Thyroid gland (tissue), 4 donors: ENCODE data around the gene MICU1. TPM values are rescaled to one million over a fixed set of nuclear protein-coding genes. Genes with fewer than 3 reads are reported as not detected.

Experiments
- DNase-seq, 2 donors: peaks; one replicate each; pipeline ENCODE4 v3.0.0-alpha.2; 2019
- H3K27ac ChIP-seq, 3 donors: fragments of 200-600 bp; sonication (generic); 1 replicate in 2 of 3; 2 replicates in 1 of 3; pipeline ENCODE4 v1.5.1; 2016 to 2019; ENCODE audit warnings: mild to moderate bottlenecking in 1 of 3, moderate library complexity in 1 of 3
- H3K27me3 ChIP-seq: fragments of 200-600 bp; sonication (generic); one replicate; pipeline ENCODE4 v1.5.1; 2019
- H3K36me3 ChIP-seq, 2 donors: fragments of 200-600 bp; sonication (generic); one replicate each; pipeline ENCODE4 v1.5.1; 2016 to 2019
- H3K4me1 ChIP-seq, 2 donors: fragments of 200-600 bp; sonication (generic); one replicate each; pipeline ENCODE4 v1.5.1; 2017 to 2019
- H3K4me3 ChIP-seq, 3 donors: fragments of 200-600 bp; sonication (generic); replicated peaks in 1 of 3; 1 replicate in 2 of 3; 2 replicates in 1 of 3; pipeline ENCODE4 v1.5.1; 2016; ENCODE audit warnings: mild to moderate bottlenecking in 1 of 3
- H3K9me3 ChIP-seq: fragments of 200-600 bp; sonication (generic); one replicate; pipeline ENCODE4 v1.5.1; 2017
- POLR2A ChIP-seq, 2 donors: fragments of 450-650 bp; IDR thresholded peaks; one replicate each; pipeline ENCODE4 v1.6.1; 2017; ENCODE audit warnings: antibody characterized with exemption in 2 of 2, mild to moderate bottlenecking in 2 of 2, moderate library complexity in 1 of 2
- WGBS, 2 donors: methylation state at CpG; one replicate each; pipeline ENCODE4 v1.1.5; 2017; 5-methylcytosine and 5-hydroxymethylcytosine counted together
- intact Hi-C: fragments of 100-400 bp; cut with DNase I; formaldehyde crosslinking; loops from one replicate; pipeline ENCODE4 v1.15.1; 2023
- total RNA-seq, 4 donors: library from RNA; depleted of rRNA; stranded (reverse); fragments of >200 nt; gene quantifications; one replicate each; pipeline ENCODE4 v1.2.3, GENCODE V29; 2016
- TF ChIP-seq, protein P1 (sequence below), 6 experiments: fragments of 200-600 bp in 3 of 6; fragments of 450-650 bp in 3 of 6; sonication (generic) in 3 of 6; IDR thresholded peaks; one replicate each; pipeline ENCODE4 v1.5.1; 2016 to 2019; ENCODE audit warnings: antibody characterized with exemption in 6 of 6, mild to moderate bottlenecking in 2 of 6, inconsistent platforms in 1 of 6, moderate library complexity in 1 of 6

The MICU1 gene
- total RNA-seq, 4 donors from 2014 or later: 26.5 to 33.9 (median 31.5) TPM

DNA sequence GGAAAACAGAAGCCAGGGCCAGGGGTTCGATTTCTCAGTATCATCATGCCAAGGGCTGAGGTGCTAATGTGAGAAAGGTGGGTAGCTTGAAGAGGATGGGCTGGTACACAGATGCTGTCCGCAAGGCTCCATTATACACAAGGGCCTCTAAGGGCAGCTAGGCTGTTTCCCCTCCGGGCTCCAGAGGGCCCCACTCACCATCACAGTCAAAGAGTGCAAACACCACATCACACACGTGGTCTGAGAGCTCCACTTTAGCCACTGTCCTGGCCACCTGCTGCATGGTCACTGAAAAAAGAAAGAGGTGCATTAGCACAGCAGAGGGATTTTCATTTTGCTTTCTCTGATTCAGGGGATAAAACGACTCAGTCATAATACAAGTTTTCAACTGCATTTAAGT, 250.3 kb downstream of the MICU1 start:
- H3K36me3 ChIP-seq: no peaks in the 10 kb centered on the region
- H3K27me3 ChIP-seq: no peaks in the 10 kb centered on the region
- 73 to 74% methylated on average over 5 of the region's 5 CpGs for WGBS, 2 donors
- no peak for DNase-seq
- H3K4me3 ChIP-seq: no peak overlapping the region
- H3K9me3 ChIP-seq: no peaks in the 10 kb centered on the region
- no peaks in the 10 kb centered on the region for H3K4me1 ChIP-seq
- no peak for TF ChIP-seq POLR2A (IDR thresholded peaks at IDR 0.05)
- TF ChIP-seq, protein P1, sequence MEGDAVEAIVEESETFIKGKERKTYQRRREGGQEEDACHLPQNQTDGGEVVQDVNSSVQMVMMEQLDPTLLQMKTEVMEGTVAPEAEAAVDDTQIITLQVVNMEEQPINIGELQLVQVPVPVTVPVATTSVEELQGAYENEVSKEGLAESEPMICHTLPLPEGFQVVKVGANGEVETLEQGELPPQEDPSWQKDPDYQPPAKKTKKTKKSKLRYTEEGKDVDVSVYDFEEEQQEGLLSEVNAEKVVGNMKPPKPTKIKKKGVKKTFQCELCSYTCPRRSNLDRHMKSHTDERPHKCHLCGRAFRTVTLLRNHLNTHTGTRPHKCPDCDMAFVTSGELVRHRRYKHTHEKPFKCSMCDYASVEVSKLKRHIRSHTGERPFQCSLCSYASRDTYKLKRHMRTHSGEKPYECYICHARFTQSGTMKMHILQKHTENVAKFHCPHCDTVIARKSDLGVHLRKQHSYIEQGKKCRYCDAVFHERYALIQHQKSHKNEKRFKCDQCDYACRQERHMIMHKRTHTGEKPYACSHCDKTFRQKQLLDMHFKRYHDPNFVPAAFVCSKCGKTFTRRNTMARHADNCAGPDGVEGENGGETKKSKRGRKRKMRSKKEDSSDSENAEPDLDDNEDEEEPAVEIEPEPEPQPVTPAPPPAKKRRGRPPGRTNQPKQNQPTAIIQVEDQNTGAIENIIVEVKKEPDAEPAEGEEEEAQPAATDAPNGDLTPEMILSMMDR (IDR thresholded peaks at IDR 0.05): no peak
- no peak overlapping the region for H3K27ac ChIP-seq
- intact Hi-C loops: loop anchor here (10.0 kb wide), 1 partner anchor 229 kb away; no protein-coding TSS in a partner anchor

DNA sequence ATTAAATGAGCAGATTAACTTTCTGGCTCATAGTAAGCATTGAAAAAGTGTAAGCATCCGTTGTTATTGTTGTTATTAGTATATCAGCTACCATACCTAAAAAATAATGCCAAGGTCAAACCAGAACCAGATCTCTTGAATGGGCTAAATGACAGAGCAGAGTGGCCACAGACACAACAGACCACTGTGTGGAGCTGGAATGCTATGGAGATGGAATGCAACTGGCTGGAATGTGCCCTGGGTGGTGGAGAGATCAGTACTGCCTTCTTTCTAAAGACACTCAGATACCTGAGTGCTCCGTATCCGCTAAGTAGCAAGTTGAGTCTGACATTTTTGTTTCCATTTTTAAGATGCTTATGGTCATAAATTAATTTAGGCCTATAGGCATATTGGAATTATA, 250.7 kb downstream of the MICU1 start:
- no peaks in the 10 kb centered on the region for H3K9me3 ChIP-seq
- WGBS, 2 donors: 94 to 95% methylated on average over 3 of the region's 3 CpGs
- no peak overlapping the region for H3K4me3 ChIP-seq
- no peaks in the 10 kb centered on the region for H3K36me3 ChIP-seq
- no peak for DNase-seq
- TF ChIP-seq, protein P1 (IDR thresholded peaks at IDR 0.05): no peak
- TF ChIP-seq POLR2A (IDR thresholded peaks at IDR 0.05): no peak
- H3K27me3 ChIP-seq: no peaks in the 10 kb centered on the region
- intact Hi-C loops: loop anchor here (10.0 kb wide), 1 partner anchor 230 kb away; no protein-coding TSS in a partner anchor
- H3K27ac ChIP-seq: no peak overlapping the region
- no peaks in the 10 kb centered on the region for H3K4me1 ChIP-seq

DNA sequence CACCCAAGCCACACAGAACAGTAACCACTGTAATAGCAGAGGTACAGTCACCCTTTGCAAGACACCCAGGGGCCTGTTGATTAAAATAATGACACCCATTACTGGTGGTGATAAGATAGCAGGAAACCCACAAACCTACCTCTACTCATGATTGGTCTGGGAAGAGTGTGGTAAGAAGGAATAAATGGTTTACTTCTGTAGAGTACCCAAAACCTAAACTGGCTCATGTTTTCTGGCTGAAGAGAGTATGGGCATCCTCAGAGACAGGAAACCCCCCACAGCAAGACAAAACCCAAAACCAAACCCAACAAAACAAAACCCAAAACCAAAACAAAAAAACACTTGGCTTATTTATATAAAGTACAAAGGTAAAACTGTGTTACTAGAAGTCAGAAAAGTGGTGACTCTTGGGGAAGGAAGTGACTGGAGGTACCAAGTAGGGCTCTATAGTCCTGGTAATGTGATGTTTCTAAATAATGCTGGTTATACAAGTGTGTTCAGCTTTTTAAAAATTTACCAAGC, 255.6 kb downstream of the MICU1 start:
- Histone ChIP-seq H3K4me1 (no peaks in the 10 kb centered on the region), H3K9me3 (no peaks in the 10 kb centered on the region), H3K4me3 (no peak overlapping the region), H3K27ac (no peak overlapping the region), H3K27me3 (no peaks in the 10 kb centered on the region), H3K36me3 (peaks cover 0 to 7% of the 10 kb centered on the region in 2 donors)
- intact Hi-C loops: loop anchor here (10.0 kb wide), 1 partner anchor 235 kb away; no protein-coding TSS in a partner anchor
- DNase-seq: no peak
- no peak for TF ChIP-seq POLR2A (IDR thresholded peaks at IDR 0.05)
- TF ChIP-seq, protein P1 (IDR thresholded peaks at IDR 0.05): no peak

DNA sequence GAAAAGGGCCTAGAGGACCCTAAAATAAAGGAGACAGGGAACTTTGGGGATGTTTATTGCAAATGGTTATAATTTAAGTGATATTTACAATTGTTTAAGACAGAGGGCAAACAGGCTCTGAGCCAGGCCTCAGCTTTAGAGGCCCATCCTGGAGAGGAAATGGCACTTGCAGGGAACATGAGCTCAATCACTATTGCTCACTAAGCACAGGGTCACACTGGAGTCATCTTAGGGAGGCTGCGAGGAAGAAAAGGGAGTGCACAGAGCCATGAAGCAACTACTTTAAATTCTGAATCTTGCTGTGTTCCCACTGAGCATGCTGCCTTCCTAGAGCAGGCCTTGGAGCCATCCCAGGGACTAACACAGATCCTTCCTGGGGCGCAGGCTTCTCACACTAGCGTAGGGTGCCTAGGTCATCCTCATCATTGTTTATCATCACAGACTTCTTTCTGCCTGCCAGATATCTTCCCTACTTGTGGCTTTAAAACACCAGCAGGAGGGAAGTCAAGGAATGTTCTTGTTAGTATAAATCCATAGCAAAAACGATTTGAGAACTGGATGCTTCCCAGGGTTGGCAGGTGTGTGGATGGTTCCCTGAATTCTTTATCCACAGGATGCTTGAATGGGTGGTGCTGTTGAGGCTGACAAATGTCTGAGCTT, 258.4 kb downstream of the MICU1 start:
- H3K27ac ChIP-seq: no peak overlapping the region
- DNase-seq: no peak
- peaks cover 0 to 10% of the 10 kb centered on the region in 2 donors for H3K4me1 ChIP-seq
- TF ChIP-seq, protein P1 (IDR thresholded peaks at IDR 0.05): no peak
- no peak for TF ChIP-seq POLR2A (IDR thresholded peaks at IDR 0.05)
- WGBS, 2 donors: 82 to 83% methylated on average over 4 of the region's 4 CpGs
- H3K36me3 ChIP-seq: peaks cover 0 to 7% of the 10 kb centered on the region in 2 donors
- H3K4me3 ChIP-seq: no peak overlapping the region
- intact Hi-C loops: loop anchor here (10.0 kb wide), 3 partner anchors 317 to 807 kb away; no protein-coding TSS in a partner anchor
- no peaks in the 10 kb centered on the region for H3K27me3 ChIP-seq
- H3K9me3 ChIP-seq: no peaks in the 10 kb centered on the region
